Lower leg skin (tissue), 4 donors: ENCODE results near the gene CA9. TPM values are rescaled to one million over a fixed set of nuclear protein-coding genes. Genes with fewer than 3 reads are reported as not detected.

Source experiments
- DNase-seq, 2 donors: peaks; one replicate each; pipeline ENCODE4 v3.0.0-alpha.2; 2019; ENCODE audit warnings: low spot score in 2 of 2
- H3K4me3 ChIP-seq: fragments of 200-600 bp; sonication (generic); 2 replicates; pipeline ENCODE4 v1.5.1; 2017; ENCODE audit warnings: mild to moderate bottlenecking, low read depth; ENCODE audit not compliant: poor library complexity, severe bottlenecking
- POLR2A ChIP-seq, 2 donors: fragments of 450-650 bp; IDR thresholded peaks; one replicate each; pipeline ENCODE4 v1.6.1; 2016 to 2017; ENCODE audit warnings: antibody characterized with exemption in 2 of 2, mild to moderate bottlenecking in 1 of 2, moderate library complexity in 1 of 2
- WGBS, 2 donors: methylation state at CpG; one replicate each; pipeline ENCODE4 v1.1.5; 2018; 5-methylcytosine and 5-hydroxymethylcytosine counted together
- intact Hi-C: fragments of 100-400 bp; cut with DNase I; formaldehyde crosslinking; loops from one replicate; pipeline ENCODE4 v1.15.0; 2023; ENCODE audit warnings: low total_unique reads
- total RNA-seq, 4 donors: library from RNA; depleted of rRNA; stranded (reverse); fragments of >200 nt; gene quantifications; one replicate each; pipeline ENCODE4 v1.1.0, GENCODE V29; 2016
- TF ChIP-seq, protein P1 (sequence below), 3 donors: fragments of 450-650 bp; IDR thresholded peaks; one replicate each; pipeline ENCODE4 v1.5.1; 2016; ENCODE audit warnings: antibody characterized with exemption in 3 of 3, mild to moderate bottlenecking in 3 of 3, moderate library complexity in 2 of 3

Gene CA9
- total RNA-seq, 4 donors from 2014 or later, result 0.25 to 22.2 (median 4.2) TPM

DNA sequence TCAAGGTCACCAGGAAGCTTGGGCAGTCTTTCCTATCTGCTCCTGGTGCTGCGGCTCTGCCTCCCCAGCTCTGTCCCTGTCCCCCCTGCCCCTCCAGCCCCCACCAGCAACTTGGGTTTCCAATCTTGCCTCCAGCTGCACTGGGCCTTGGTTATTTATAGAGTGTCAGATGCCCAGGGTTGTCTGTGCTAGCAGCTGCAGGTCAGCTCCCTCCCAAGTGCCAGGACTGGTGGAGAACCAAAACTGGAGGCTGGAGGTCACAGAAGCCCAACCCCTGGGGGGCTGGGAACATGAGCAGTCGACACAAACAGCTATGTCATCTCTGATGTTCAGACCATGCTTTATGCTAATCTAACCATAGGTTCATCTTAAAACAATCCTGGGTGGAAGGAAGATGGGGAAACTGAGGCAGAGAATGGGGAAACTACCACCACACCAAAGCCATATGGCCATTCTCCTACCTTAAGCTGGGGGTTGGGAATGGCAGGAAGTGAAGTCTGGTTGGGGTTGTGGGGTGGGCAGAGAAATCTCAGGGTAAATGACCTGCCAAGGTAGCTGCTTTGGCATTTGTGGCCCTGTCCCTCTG lies 14.3 kb downstream of the CA9 start:
- TF ChIP-seq, protein P1, sequence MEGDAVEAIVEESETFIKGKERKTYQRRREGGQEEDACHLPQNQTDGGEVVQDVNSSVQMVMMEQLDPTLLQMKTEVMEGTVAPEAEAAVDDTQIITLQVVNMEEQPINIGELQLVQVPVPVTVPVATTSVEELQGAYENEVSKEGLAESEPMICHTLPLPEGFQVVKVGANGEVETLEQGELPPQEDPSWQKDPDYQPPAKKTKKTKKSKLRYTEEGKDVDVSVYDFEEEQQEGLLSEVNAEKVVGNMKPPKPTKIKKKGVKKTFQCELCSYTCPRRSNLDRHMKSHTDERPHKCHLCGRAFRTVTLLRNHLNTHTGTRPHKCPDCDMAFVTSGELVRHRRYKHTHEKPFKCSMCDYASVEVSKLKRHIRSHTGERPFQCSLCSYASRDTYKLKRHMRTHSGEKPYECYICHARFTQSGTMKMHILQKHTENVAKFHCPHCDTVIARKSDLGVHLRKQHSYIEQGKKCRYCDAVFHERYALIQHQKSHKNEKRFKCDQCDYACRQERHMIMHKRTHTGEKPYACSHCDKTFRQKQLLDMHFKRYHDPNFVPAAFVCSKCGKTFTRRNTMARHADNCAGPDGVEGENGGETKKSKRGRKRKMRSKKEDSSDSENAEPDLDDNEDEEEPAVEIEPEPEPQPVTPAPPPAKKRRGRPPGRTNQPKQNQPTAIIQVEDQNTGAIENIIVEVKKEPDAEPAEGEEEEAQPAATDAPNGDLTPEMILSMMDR (IDR thresholded peaks at IDR 0.05), result no peak
- TF ChIP-seq POLR2A (IDR thresholded peaks at IDR 0.05), result no peak
- WGBS, 2 donors, result 77 to 80% methylated on average over 2 of the region's 2 CpGs
- H3K4me3 ChIP-seq, result no peak overlapping the region
- DNase-seq, result no peak
- intact Hi-C loops, result no loop called here

DNA sequence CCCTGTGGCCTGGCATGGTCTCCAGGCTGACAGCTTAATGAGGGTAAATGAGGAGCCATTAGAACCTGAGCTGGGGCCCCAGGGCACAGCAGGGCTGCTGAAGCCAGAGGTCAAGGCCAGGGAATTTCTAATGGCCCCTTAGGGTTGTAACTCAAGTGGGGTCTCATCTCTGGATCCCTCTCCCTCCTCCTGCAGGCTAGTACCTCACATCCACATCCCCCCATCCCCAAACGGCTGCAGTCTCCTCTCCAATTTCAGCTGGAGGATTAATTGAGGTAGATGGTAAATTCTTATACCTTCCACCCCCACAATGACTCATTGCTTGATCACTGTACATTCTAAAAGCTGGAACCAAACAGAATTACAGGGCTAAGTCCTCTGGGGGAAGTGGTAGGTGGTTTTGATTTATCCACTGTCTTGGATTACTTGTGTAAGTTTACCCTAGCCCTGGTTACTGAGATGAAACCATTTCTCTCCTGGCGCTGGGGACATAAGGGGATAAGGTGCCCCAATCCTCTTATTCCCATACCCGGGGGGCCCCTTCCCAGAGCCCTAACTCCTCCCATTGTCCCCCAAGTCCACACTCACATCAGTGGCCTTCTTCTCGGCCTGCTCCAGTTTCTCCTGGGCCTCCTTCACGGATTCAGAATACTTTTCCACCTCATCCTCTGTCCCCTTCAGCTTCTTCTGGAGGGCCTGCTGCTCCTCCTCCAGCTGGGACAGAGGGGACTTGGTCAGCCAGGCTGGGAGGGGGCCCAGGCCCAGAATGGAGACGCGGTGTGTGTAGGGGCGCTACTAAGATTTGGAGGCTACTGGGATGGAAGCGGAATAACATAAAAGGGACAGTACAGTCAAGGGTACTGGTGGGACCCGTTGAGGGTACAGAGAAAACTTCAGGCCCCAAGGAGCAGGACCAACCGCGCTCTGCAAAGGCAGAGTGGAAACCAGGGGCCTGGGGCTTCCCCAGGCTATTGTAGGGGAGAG lies 15.1 kb downstream of the CA9 start:
- H3K4me3 ChIP-seq, result peak overlapping the region; percentile 13
- intact Hi-C loops, result no loop called here
- no peak for DNase-seq
- no peak for TF ChIP-seq POLR2A (IDR thresholded peaks at IDR 0.05)
- TF ChIP-seq, protein P1 (IDR thresholded peaks at IDR 0.05), result no peak
- 62 to 72% methylated on average over 12 of the region's 12 CpGs for WGBS, 2 donors

DNA sequence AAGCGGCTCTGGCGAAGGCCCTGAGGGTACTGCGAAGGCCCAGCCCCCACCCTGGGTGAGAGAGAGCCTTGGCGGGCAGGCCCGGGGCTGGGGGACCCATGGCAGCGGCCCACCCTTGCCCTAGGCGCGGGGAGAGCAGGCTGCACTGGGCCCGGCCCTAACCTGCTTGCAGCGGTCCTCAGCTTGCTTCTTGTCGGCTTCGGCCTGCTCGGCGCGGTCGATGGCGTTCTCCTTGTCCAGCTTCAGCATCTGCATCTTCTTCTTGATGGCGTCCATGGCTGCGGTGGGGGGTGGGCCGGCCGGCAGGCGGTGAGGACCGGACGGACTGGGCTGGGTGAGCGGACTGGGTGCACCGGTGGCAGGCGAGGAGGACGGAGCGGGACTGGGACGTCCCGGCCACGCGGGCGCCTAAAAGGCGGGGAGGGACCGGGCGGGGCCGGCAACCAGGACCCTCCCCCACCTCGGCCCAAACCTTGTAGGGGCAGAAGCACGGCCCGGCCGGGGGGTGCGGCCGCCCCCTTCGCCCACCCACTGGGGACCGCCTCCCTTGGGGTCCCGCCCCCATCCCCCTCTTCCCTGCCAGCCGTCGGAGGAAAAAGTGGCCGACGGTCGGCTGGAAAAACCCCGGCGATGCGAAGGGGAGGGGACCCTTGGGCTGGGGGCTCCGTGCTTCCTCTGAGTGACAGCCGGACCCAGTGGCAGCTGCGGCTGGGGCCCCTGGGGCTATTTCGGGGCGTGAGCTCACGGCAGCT lies 16.0 kb downstream of the CA9 start, which contains the start of gene TPM2:
TPM2 (minus strand) TSS at position 384 of the 752 bp plus-strand sequence; CDS start at position 276, 108 bp downstream.
- H3K4me3 ChIP-seq, result peak within 1 kb of the TSS; percentile 83
- TF ChIP-seq, protein P1 (IDR thresholded peaks at IDR 0.05), result no peak
- no peak for TF ChIP-seq POLR2A (IDR thresholded peaks at IDR 0.05)
- WGBS, 2 donors, result 24 to 39% methylated on average over 27 to 34 of the region's 61 CpGs
- intact Hi-C loops, result no loop called here
- DNase-seq, result peak in 1 of 2 donors; percentile 88

DNA sequence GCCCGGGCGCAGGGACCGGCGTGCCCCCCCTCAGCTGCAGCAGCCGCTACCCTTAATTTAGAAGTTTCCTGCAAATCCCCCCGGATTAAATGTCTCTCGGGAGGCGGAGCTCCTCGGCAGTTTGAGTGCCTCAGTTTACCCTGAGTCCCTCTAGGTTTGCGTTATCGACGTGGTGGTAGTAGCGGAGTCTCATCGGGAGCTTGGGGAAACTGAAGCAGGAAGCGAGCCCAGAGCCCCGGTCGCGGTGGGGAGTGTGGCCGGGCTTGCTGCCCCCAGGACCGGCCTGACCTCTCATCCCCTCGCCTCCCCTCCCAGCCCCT lies 16.5 kb downstream of the CA9 start:
- WGBS, 2 donors, result 1% methylated on average over 20 of the region's 21 CpGs; no CpG with 5 or more reads in 1 of the 2 donors
- intact Hi-C loops, result no loop called here
- no peak for DNase-seq
- peak overlapping the region; percentile 83 for H3K4me3 ChIP-seq
- TF ChIP-seq, protein P1 (IDR thresholded peaks at IDR 0.05), result no peak
- no peak for TF ChIP-seq POLR2A (IDR thresholded peaks at IDR 0.05)

DNA sequence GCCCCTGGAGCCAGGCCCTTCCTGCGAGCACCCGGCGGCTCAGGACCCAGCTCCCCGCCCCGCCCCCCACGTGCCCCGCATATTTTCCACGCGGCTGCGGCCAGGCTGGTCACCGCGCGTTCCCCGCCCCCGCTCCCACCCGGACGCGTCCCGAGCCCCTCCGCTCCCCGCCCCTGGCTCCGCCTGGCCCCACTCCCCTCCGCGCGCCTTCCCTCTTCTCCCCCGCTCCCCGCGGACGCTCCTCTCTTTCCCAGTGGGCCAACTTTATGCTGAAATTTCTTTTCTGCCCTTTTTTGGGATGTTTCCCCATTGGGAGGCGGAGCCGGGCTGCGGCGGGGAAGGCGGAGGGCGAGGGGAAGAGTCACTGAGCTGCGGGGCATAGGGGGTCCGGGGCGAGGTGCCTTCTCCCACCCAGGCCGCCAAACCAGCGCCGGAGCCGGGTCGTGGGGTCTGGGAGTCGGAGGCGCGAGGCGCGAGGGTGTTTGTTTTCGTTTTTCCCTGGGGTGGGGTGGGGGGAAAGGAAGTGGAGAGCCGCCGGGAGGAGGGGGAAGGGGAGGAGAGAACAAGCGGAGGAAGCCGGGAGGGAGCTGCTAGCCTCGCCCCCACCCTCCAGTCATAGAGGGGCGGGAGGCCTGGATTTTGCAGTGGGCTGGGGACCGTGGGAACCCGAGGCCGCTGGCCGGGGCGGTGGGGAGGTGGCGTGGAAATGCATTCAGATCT lies 17.0 kb downstream of the CA9 start:
- intact Hi-C loops, result no loop called here
- WGBS, 2 donors, result 0% methylated on average over 46 to 51 of the region's 61 CpGs
- H3K4me3 ChIP-seq, result peak overlapping the region; percentile 83
- peak; percentile 46 to 95 for DNase-seq
- no peak for TF ChIP-seq POLR2A (IDR thresholded peaks at IDR 0.05)
- TF ChIP-seq, protein P1 (IDR thresholded peaks at IDR 0.05), result no peak
